OCI-LY3 (cell line): ENCODE measurements around the gene DSTYK.

ENCODE experiments used
- CTCF ChIP-seq: fragments of 200-600, 300-600 bp; sonication (generic); IDR thresholded peaks from 2 replicates; pipeline ENCODE4 v1.5.1; 2014; ENCODE audit warnings: antibody characterized with exemption, low read length, low read depth
- EZH2phosphoT487 ChIP-seq: fragments of 200-600 bp; shearing (Covaris generic); IDR thresholded peaks from 2 replicates; pipeline ENCODE4 v1.6.1; 2018; ENCODE audit warnings: antibody characterized with exemption, mixed run types, low read depth

GRCh38 chr1:205107327-205107726, 104.2 kb downstream of the DSTYK start:
- no peak for TF ChIP-seq CTCF
- no peak for TF ChIP-seq EZH2phosphoT487
